PC-9 (cell line): ENCODE data around the gene FOXL2NB. TPM values are rescaled to one million over a fixed set of nuclear protein-coding genes. Genes with fewer than 3 reads are reported as not detected.
"Not testable (repeated sequence)": the region's sequence is repeated elsewhere in the genome, so short reads cannot be mapped to it uniquely, and the experiment has no call there.

Experiments used
- BruUV-seq: library from RNA; stranded (reverse); fragments of 400-500 nt; replicated peaks from 2 replicates; lab custom pipeline; 2021; lab: Mats Ljungman, UMichigan
- CTCF ChIA-PET: fragments of 300-600 bp; sonication (Branson Sonifier 250); formaldehyde crosslinking; loops from one replicate; lab custom pipeline; 2022; ENCODE audit warnings: antibody characterized with exemption; lab: Charles Lee
- POLR2A ChIA-PET: fragments of 300-600 bp; sonication (Branson Sonifier 250); formaldehyde crosslinking; loops from one replicate; lab custom pipeline; 2022; ENCODE audit warnings: antibody characterized with exemption; ENCODE audit not compliant: unreplicated experiment; lab: Charles Lee
- DNase-seq, 2 experiments: peaks; one replicate each; pipeline versions ENCODE4 v3.0.0 to v3.0.0-alpha.2; 2015 to 2022; ENCODE audit warnings: mixed read lengths in 1 of 2
- H2AFZ ChIP-seq: fragments of 200-600 bp; sonication (generic); 2 replicates; pipeline ENCODE4 v1.8.1; 2017; ENCODE audit warnings: antibody characterized with exemption
- H3F3A ChIP-seq: fragments of 200-600 bp; sonication (generic); 2 replicates; pipeline ENCODE4 v1.8.1; 2017; ENCODE audit warnings: antibody characterized with exemption, mild to moderate bottlenecking, low read depth; ENCODE audit not compliant: insufficient read depth
- H3K27ac ChIP-seq: fragments of 200-600 bp; sonication (generic); 2 replicates; pipeline ENCODE4 v1.6.1; 2016; ENCODE audit warnings: mixed run types
- H3K27me3 ChIP-seq: fragments of 200-600 bp; sonication (generic); 2 replicates; pipeline ENCODE4 v1.6.1; 2016; ENCODE audit warnings: low read depth, mixed run types; ENCODE audit not compliant: insufficient read depth
- H3K36me3 ChIP-seq: fragments of 200-600 bp; sonication (generic); 2 replicates; pipeline ENCODE4 v1.6.1; 2016; ENCODE audit warnings: low read depth, mixed run types
- H3K4me1 ChIP-seq: fragments of 200-600 bp; sonication (generic); replicated peaks from 2 replicates; pipeline ENCODE4 v1.6.1; 2016; ENCODE audit warnings: mixed run types; ENCODE audit not compliant: insufficient read depth
- H3K4me2 ChIP-seq: fragments of 200-600 bp; sonication (generic); 2 replicates; pipeline ENCODE4 v1.6.1; 2017; ENCODE audit warnings: mixed run types
- H3K4me3 ChIP-seq: fragments of 200-600 bp; sonication (generic); 2 replicates; pipeline ENCODE4 v1.6.1; 2016; ENCODE audit warnings: mixed run types
- H3K79me2 ChIP-seq: fragments of 200-600 bp; sonication (generic); 2 replicates; pipeline ENCODE4 v1.6.1; 2017; ENCODE audit warnings: low read depth, mixed run types
- H3K9me2 ChIP-seq: fragments of 200-600 bp; sonication (generic); 2 replicates; pipeline ENCODE4 v1.8.1; 2017; ENCODE audit warnings: mild to moderate bottlenecking; ENCODE audit not compliant: insufficient read depth
- H3K9me3 ChIP-seq: fragments of 200-600 bp; sonication (generic); 2 replicates; pipeline ENCODE4 v1.8.1; 2016; ENCODE audit warnings: low read depth; ENCODE audit not compliant: insufficient read depth
- H4K20me1 ChIP-seq: fragments of 200-600 bp; sonication (generic); 2 replicates; pipeline ENCODE4 v1.8.1; 2017; ENCODE audit not compliant: insufficient read depth
- CTCF ChIP-seq: fragments of 200-600 bp; sonication (generic); conservative IDR thresholded peaks from 2 replicates; pipeline ENCODE4 v1.6.1; 2017; ENCODE audit warnings: mixed run types, antibody characterized with exemption, mild to moderate bottlenecking, moderate library complexity
- EZH2 ChIP-seq: fragments of 200-600 bp; sonication (generic); IDR thresholded peaks from 2 replicates; pipeline ENCODE4 v1.8.0; 2017; ENCODE audit warnings: antibody characterized with exemption, low read depth
- intact Hi-C: fragments of 100-400 bp; cut with micrococcal nuclease; formaldehyde crosslinking; loops from one replicate; pipeline ENCODE4 v1.10.0; 2022; ENCODE audit not compliant: unreplicated experiment
- total RNA-seq: library from RNA; stranded (reverse); gene quantifications from 2 replicates; pipeline ENCODE4 v1.2.3, GENCODE V29; 2021

The FOXL2NB gene
- total RNA-seq, 1 experiment from 2014 or later = 0.09 TPM

GRCh38 chr3:138922400-138922799 is 24.6 kb upstream of the FOXL2NB start:
- DNase-seq, H4K20me1 ChIP-seq, H3K9me3 ChIP-seq, H3K27me3 ChIP-seq, H3K36me3 ChIP-seq, H3K4me3 ChIP-seq, BruUV-seq, H3K79me2 ChIP-seq, H3K9me2 ChIP-seq, H2AFZ ChIP-seq: not testable (repeated sequence)
- peaks cover 30% of the 10 kb centered on the region for H3K4me1 ChIP-seq
- peak overlapping the region; percentile 66 for H3K27ac ChIP-seq
- H3F3A ChIP-seq = peaks cover 22% of the 10 kb centered on the region
- H3K4me2 ChIP-seq = peak overlapping the region; percentile 72
- intact Hi-C loops = loop anchor here (1.0 to 5.0 kb wide), 5 partner anchors 328 to 855 kb away; partner anchors contain the start of genes ARMC8, CEP70 and MRPS22
- ChIA-PET CTCF (interaction anchor here (0.5 to 3.3 kb wide), 9 partner anchors 7 to 390 kb away, joined by 3 to 22 read pairs (median 7); partner anchors contain the start of gene CEP70), POLR2A (interaction anchor here (0.6 to 1.0 kb wide), 2 partner anchors 391 to 735 kb away, joined by 3 to 4 read pairs; no protein-coding TSS in a partner anchor)
- TF ChIP-seq CTCF = peak; percentile 34; the same call in 1 of the 2 replicates

GRCh38 chr3:138923531-138923994 is 23.5 kb upstream of the FOXL2NB start:
- H3F3A ChIP-seq = peaks cover 22% of the 10 kb centered on the region
- H3K36me3 ChIP-seq = no peaks in the 10 kb centered on the region
- peaks cover 30% of the 10 kb centered on the region for H3K4me1 ChIP-seq
- ChIA-PET CTCF (interaction anchor here (0.5 to 3.3 kb wide), 17 partner anchors 8 to 1963 kb away, joined by 3 to 22 read pairs (median 6); partner anchors contain the start of genes CEP70 and ESYT3), POLR2A (no interaction called here)
- peak overlapping the region; percentile 23; the same call in 1 of the 2 replicates for H3K4me2 ChIP-seq
- no TSS peak for BruUV-seq
- H3K9me2 ChIP-seq = no peaks in the 10 kb centered on the region
- H3K9me3 ChIP-seq = no peaks in the 10 kb centered on the region
- no peaks in the 10 kb centered on the region for H4K20me1 ChIP-seq
- no peak overlapping the region for H2AFZ ChIP-seq
- no peaks in the 10 kb centered on the region for H3K79me2 ChIP-seq
- no peak for TF ChIP-seq EZH2
- peak; percentile 92 for TF ChIP-seq CTCF
- H3K27me3 ChIP-seq = no peaks in the 10 kb centered on the region
- no peak overlapping the region for H3K4me3 ChIP-seq
- DNase-seq = peak; percentile 67 to 85
- H3K27ac ChIP-seq = no peak overlapping the region
- intact Hi-C loops = loop anchor here (1.0 to 5.0 kb wide), 6 partner anchors 224 to 856 kb away; partner anchors contain the start of genes ARMC8 and MRPS22

- BruUV-seq = no TSS peak
- POLR2A ChIA-PET = no interaction called here
These were observed 18.2 kb upstream of the FOXL2NB start for GRCh38 chr3:138928727-138929372.

More at GRCh38 chr3:138928727-138929372, 18.2 kb upstream of the FOXL2NB start:
- Histone ChIP-seq H3K9me3 (no peaks in the 10 kb centered on the region), H3K27ac (no peak overlapping the region), H3K36me3 (no peaks in the 10 kb centered on the region), H3K4me3 (no peak overlapping the region), H2AFZ (no peak overlapping the region), H3K4me1 (no peaks in the 10 kb centered on the region), H4K20me1 (no peaks in the 10 kb centered on the region), H3K4me2 (no peak overlapping the region), H3K27me3 (no peaks in the 10 kb centered on the region), H3K9me2 (no peaks in the 10 kb centered on the region), H3K79me2 (no peaks in the 10 kb centered on the region), H3F3A (no peaks in the 10 kb centered on the region)
- no peak for DNase-seq
- CTCF ChIA-PET = interaction anchor here (0.6 kb wide), 1 partner anchor 71 kb away, joined by 13 read pairs; no protein-coding TSS in a partner anchor
- TF ChIP-seq EZH2 (no peak), CTCF (no peak)
- intact Hi-C loops = no loop called here
